Epithelial cell of prostate (primary cell): ENCODE measurements around the gene POP5.
"Not testable (repeated sequence)": the region's sequence is repeated elsewhere in the genome, so short reads cannot be mapped to it uniquely, and the experiment has no call there.

Experiments used
- DNase-seq: peaks from one replicate; pipeline ENCODE4 v3.0.0-alpha.2; 2011; ENCODE audit warnings: low read depth, low spot score
- H3K27ac ChIP-seq: fragments of 450-650 bp; 2 replicates; pipeline ENCODE4 v1.5.1; 2017; ENCODE audit warnings: mild to moderate bottlenecking

The POP5 gene

DNA sequence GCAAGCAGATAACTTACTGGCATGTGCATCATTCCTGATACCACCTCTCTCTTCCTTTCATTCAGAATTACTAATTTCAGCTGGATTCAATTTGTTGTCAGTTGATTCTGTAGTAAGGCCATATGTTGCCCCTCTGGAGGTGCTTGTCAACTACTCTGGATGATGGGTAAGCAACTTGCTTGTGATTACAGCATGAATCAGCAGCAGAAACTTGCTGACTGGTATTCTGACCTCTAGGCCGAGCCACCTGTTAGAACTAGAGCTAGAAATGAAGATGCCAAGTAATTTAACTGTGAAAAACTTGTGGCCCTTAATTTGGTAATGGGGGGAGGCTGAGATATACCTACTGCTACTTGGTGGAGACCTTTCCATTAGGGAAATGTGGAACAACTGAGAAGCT lies 41.9 kb downstream of the POP5 start:
- no peak for DNase-seq
- peak overlapping the region; percentile 69 for H3K27ac ChIP-seq

DNA sequence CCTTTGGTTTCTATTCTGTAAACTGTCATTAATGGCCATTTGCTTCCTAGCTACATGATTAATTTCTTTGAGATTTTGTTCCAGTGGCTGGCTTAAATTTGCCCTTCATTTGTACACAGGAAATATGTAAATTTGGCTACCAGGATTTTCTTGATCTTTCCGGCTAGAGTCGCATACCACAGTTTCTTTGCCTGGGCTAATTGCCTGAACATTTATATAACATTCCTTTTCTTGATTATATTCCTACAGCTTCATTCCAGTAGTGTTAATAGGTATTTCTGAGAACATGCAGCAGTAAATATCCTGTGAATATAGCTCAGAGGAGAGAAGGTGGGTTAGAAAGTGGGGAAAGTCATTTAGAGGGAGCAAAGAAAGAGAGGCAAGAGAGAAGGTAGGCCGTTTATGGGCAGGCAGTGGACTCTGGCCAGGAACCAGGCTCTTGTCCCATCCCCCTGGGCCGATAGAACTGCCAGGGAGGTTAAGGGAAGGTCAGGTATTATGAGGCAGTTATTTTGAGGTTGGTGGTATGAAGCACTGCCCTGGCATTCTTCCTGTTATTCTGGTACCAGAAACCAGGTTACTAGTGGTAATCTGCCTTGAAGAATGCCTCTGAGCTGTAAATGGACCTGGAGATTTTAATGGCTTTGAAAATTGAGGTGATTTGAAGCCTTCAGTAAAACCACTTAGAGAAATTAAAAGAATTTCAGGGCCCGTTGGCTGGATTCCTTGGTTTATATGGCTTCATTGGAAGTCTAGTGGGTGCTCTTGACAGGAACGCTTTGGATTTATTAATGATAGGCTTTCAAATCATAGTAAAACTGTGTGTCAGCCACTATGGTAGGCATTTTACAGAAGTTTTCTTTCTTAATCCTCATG lies 42.7 kb downstream of the POP5 start:
- DNase-seq = peak; percentile 45
- peak overlapping the region; percentile 69 for H3K27ac ChIP-seq

DNA sequence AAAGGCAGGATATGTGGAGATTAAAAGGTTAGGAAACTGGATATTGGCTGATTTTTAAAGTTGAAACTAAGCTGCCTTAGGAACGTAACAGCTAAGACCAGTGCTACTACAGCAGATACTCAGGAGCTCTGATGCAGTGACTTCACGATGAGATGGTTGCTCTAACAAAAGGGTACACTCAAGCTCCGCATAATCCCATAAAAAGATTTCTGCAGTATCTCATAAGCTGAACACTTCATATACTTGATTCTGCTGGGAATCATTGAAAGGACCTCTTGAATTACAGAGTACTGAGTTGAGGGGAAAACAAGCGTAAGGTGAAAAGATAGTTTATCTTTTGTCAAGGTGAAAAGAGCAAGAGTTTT lies 43.4 kb downstream of the POP5 start:
- peak overlapping the region; percentile 69 for H3K27ac ChIP-seq
- DNase-seq = no peak

DNA sequence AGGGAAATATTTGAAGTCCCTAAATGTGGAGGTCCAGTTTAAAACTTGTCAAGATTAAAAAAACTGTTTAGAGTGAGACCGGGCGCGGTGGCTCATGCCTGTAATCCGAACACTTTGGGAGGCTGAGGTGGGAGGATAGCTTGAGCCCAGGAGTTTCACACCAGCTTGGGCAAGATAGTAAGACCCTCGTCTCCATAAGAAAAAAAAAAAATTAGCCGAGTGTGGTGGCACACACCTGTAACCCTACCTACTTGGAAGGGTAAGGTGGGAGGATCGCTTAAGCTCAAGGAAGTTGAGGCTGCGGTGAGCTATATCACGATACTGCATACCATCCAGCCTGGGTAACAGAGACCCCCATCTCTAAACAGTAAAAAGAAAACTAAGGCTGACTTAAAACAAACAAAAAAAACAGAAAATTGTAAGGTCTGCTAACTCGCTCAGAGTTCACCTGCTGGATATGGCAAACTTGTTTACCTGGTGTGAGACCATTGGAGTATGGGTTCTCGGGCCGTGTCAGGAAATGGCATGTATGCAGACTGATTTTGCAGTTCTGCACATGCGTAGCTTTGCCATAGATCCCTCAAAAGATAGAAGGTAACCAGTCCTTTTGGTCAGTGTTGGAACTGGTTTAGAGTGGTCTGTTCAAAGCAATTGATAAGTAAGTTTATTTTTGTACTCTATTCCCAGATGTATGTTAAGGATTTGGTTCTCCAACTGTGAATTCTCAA lies 45.0 kb downstream of the POP5 start:
- H3K27ac ChIP-seq = no peak overlapping the region

DNA sequence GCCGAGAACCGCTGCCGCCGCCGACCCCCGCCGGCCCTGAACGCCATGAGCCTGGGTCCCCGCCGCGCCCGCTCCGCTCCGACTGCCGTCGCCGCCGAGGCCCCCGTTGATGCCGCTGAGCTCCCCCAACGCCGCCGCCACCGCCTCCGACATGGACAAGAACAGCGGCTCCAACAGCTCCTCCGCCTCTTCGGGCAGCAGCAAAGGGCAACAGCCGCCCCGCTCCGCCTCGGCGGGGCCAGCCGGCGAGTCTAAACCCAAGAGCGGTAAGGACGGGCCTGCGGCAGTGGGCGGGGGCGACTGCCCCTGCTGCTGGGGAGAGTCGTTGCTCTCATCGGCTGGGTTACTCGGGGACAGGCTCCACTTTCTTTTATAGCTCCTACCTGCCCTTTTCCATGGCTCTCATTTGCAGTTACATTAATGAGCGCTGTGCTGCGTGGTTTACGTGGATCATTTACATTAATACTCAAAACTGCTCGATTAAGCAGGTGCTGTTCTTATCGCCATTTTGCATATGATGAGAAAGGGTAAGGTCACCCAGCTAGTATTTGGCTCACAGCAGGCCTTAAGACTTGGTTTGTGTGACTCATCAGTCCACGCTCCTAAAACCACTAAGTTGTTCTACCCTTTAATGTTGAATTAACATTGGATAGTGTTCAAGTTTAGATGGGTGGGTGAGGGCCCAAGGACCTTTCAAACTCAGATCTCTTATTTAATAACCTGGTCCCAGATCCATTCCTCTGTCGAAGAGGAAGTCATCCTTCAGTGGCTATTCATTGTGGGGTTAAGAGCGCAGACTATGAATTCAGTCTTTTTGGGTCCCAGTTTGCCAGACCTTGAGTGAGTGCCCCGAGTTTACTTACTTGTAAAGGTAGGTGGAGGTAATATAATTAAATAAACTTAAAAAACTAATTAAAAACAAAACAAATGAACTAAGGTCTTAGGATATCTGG lies 46.2 kb downstream of the POP5 start:
- H3K27ac ChIP-seq = peak overlapping the region; percentile 86
- DNase-seq = peak; percentile 46

More for the DNA sequence above, 45.0 kb downstream of the POP5 start:
- no peak for DNase-seq

DNA sequence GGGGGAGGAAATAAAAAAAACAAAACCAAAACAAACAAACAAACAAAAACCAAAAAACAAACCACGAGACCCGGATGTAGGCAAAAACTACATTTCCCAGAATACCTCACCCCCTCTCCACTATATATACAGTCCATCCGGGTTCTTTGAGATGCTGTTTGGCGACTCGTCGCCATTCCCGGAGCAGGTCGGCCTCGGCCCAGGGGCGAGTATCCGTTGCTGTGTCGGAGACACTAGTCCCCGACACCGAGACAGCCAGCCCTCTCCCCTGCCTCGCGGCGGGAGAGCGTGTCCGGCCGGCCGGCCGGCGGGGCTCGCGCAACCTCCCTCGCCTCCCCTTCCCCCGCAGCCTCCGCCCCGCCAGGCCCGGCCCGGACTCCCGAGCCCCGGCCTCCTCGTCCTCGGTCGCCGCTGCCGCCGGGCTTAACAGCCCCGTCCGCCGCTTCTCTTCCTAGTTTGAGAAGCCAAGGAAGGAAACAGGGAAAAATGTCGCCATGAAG lies 46.9 kb downstream of the POP5 start, which contains the start of gene RNF10:
Gene RNF10 (plus strand): TSS at position 154 of the 500 bp plus-strand sequence. CDS start 456 bp downstream, outside the sequence.
- peak within 1 kb of the TSS; percentile 86 for H3K27ac ChIP-seq
- DNase-seq = peak; percentile 54

DNA sequence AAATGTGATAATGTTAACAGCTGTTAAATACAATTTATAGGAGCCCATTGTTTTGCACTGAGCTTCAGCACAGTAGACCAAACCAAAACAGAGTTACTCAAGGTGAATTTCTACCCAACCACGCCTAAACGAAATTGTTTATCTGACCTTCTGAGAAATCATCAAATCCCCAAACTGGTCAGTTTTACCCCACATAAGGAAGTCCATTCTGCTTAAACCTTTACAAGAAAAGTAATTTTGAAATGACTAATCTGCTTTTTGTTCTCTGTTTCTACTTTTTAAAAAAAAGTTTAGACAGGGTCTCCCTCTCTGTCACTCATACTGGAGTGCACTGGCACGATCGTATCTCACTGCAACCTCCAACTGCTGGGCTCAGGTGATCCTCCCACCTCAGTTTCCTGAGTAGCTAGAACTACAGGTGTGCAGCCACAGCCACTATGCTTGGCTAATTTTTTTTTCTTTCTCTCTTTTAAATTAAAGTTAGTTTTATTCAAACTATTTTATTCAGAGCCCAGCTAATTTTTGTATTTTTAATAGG lies 48.4 kb downstream of the POP5 start:
- no peak overlapping the region for H3K27ac ChIP-seq
- no peak for DNase-seq

DNA sequence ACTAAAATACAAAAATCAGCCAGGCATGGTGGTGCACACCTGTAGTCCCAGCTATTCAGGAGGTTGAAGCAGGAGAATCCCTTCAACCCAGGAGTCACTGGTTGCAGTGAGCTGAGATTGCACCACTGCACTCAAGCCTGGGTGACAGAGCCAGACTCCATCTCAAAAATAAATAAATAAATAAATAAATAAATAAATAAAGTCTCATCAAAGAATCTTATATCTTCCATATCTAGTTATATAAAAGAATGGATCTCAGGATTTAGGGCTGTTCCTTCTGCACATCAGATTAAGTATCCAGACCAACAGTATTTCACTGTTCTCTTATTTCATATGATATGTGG lies 50.8 kb downstream of the POP5 start:
- peak overlapping the region; percentile 88 for H3K27ac ChIP-seq
- not testable (repeated sequence) for DNase-seq

DNA sequence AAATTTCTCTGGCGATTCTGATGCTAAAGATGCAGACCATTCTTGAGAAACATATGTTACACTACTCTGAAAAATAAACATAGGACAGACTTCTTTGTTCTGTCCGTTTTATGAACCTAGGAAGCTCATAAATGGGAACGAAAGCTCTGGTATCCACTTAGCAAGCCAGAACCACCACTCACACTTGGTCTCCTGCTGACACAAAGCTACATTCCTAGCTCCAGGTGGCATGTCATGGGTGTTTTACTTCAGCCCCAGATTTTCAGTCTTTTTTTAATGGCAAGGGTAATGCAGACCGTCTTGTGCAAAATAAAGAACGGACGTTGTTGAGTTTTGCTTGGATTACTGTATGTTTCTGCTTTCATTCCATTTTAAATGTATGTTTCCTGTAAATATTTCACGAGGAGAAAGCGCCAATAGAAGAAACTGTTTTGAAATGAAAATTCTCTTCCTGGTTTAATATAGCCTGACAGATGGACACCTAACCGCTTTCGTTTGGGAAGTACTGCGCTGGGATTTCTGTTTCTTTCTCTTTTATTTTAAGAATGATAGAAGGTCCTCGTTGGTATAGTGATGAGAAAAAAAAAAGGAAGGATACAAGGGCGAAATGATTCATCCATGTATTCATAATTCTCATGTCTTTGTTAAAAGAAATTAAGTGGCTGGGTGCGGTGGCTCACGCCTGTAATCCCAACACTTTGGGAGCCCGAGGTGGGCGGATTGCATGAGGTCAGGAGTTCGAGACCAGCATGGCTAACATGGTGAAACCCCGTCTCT lies 51.4 kb downstream of the POP5 start:
- DNase-seq = no peak

DNA sequence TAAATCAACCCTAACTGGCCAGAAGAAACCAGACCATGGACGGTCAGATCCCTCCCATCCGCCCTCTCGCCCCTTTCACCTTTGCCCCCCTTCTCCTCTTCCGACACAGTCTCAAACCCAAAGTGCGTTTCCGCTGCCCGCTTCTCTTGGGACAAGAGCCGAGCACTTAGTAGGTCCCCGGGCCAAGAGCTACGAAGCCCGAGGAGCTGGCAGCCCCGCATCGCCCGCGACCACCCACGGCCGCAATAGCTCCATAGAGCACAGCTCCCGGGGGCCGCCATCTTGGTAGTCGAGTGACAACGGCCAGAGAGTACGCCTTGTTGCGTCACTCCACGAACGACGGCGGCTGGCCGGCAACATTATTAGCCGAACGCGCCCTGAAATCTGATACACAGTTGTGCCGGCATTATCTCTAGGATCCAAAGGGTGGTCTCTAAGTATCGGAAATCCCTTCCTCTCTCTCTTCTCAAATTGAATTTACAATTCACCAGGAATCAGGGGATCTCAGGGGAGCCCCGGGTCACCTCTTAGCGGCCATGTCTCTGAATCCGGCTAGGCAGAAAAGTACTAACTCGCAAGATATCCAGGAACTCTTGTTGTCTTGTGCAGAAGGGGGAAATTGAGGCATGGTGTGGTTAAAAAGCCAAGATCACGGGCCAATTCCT lies 52.2 kb downstream of the POP5 start, which contains the start of gene COQ5:
Gene COQ5 (minus strand): TSS at position 298 of the 665 bp plus-strand sequence. CDS start 17 bp downstream, at position 281.
- no peak for DNase-seq
- peak within 1 kb of the TSS; percentile 88 for H3K27ac ChIP-seq

More for the DNA sequence above, 51.4 kb downstream of the POP5 start:
- H3K27ac ChIP-seq = peak overlapping the region; percentile 88
